C4-2B (cell line): Measurements from ENCODE around the gene KCNE5.

ENCODE experiments used
- CTCF ChIP-seq: fragments of 450-650 bp; conservative IDR thresholded peaks from 2 replicates; pipeline ENCODE4 v1.5.1; 2017; ENCODE audit warnings: mild to moderate bottlenecking
- ZFX ChIP-seq: fragments of 450-650 bp; IDR thresholded peaks from 2 replicates; pipeline ENCODE4 v1.6.1; 2017

GRCh38 chrX:109632906-109633504 lies 8.0 kb upstream of the KCNE5 start:
- TF ChIP-seq CTCF: peak; percentile 64
- TF ChIP-seq ZFX: no peak
